Renal cortex interstitium (tissue), 11 donors: ENCODE results near the gene UNC5B. TPM values are rescaled to one million over a fixed set of nuclear protein-coding genes. Genes with fewer than 3 reads are reported as not detected.

Experiments used
- DNase-seq, 11 donors: peaks; one replicate each; pipeline ENCODE4 v3.0.0-alpha.2; 2013; ENCODE audit warnings: low read depth in 9 of 11, low spot score in 4 of 11; ENCODE audit errors: extremely low read depth in 1 of 11
- polyA plus RNA-seq, 3 donors: library from polyadenylated mRNA; unstranded; fragments of 120-200 nt; gene quantifications; one replicate each; pipeline ENCODE4 v1.2.1, GENCODE V29; 2013; ENCODE audit not compliant: insufficient read length in 3 of 3

UNC5B gene
- polyA plus RNA-seq, 3 donors, result 42.2 to 58.4 (median 50.9) TPM

GRCh38 chr10:71316786-71317160 is 104.4 kb downstream of the UNC5B start:
- no peak for DNase-seq

GRCh38 chr10:71317739-71318138 is 105.4 kb downstream of the UNC5B start:
- no peak for DNase-seq

- DNase-seq, result peak in 8 of 11 donors; percentile 49 to 76 (median 70)
These were observed 106.9 kb downstream of the UNC5B start, which contains the start of gene SLC29A3 for GRCh38 chr10:71319042-71319799. Gene SLC29A3, plus strand, starts transcription at chr10:71319259. Its CDS starts 51 bp downstream, at chr10:71319310.

GRCh38 chr10:71319800-71320392 is 107.5 kb downstream of the UNC5B start:
- no peak for DNase-seq

GRCh38 chr10:71320592-71320991 is 108.2 kb downstream of the UNC5B start:
- no peak for DNase-seq

GRCh38 chr10:71321386-71321785 is 109.0 kb downstream of the UNC5B start:
- no peak for DNase-seq

GRCh38 chr10:71323407-71323806 is 111.0 kb downstream of the UNC5B start:
- no peak for DNase-seq

GRCh38 chr10:71324743-71325142 is 112.4 kb downstream of the UNC5B start:
- no peak for DNase-seq

GRCh38 chr10:71325267-71325666 is 112.9 kb downstream of the UNC5B start:
- DNase-seq, result no peak

- no peak for DNase-seq
These were observed 114.1 kb downstream of the UNC5B start for GRCh38 chr10:71326464-71326881.

GRCh38 chr10:71330789-71331404 is 118.5 kb downstream of the UNC5B start:
- DNase-seq, result no peak

GRCh38 chr10:71331736-71332135 is 119.4 kb downstream of the UNC5B start:
- no peak for DNase-seq

GRCh38 chr10:71332466-71332865 is 120.1 kb downstream of the UNC5B start:
- DNase-seq, result no peak

- DNase-seq, result no peak
These were observed 120.9 kb downstream of the UNC5B start for GRCh38 chr10:71333129-71333887.

GRCh38 chr10:71334221-71334791 is 121.9 kb downstream of the UNC5B start:
- no peak for DNase-seq

- DNase-seq, result no peak
These were observed 122.9 kb downstream of the UNC5B start for GRCh38 chr10:71335173-71335708.

GRCh38 chr10:71336632-71337031 is 124.3 kb downstream of the UNC5B start:
- DNase-seq, result no peak

GRCh38 chr10:71337219-71337701 is 124.9 kb downstream of the UNC5B start:
- DNase-seq, result peak in 6 of 11 donors; percentile 45 to 74 (median 62)
